ENCODE measurements around the gene ASB2. TPM values are rescaled to one million over a fixed set of nuclear protein-coding genes. Genes with fewer than 3 reads are reported as not detected.

Gene ASB2
- total RNA-seq, 1 experiment from 2014 or later = not detected

- H3K9me3 Mint-ChIP-seq (ENCODE audit: unreplicated experiment) = no peaks in the 10 kb centered on the region
- intact Hi-C loops (cut with micrococcal nuclease; ENCODE audit: unreplicated experiment) = no loop called here
- Histone ChIP-seq H3K9me3 (no peaks in the 10 kb centered on the region), H3K4me1 (no peaks in the 10 kb centered on the region), H3K4me3 (ENCODE audit: low read depth, low read length) (no peak overlapping the region), H3K27me3 (replicated peaks; ENCODE audit: control insufficient read depth, insufficient read depth, low read length) (no peaks in the 10 kb centered on the region), H3K36me3 (ENCODE audit: control insufficient read depth, insufficient read depth, low read length) (no peaks in the 10 kb centered on the region)
- H3K27ac Mint-ChIP-seq (ENCODE audit: unreplicated experiment) = no peak overlapping the region
- H3K36me3 Mint-ChIP-seq (ENCODE audit: insufficient read depth, unreplicated experiment) = no peaks in the 10 kb centered on the region
- no peak for TF ChIP-seq CTCF (IDR thresholded peaks at IDR 0.05; ENCODE audit: insufficient read depth in 1 of 2, low read depth in 1 of 2, low read length in 1 of 2, severe bottlenecking in 1 of 2, unreplicated experiment in 1 of 2)
- no TSS peak for BruUV-seq (replicated peaks)
- ChIA-PET CTCF (interaction anchor here (0.6 kb wide), 1 partner anchor 96 kb away, joined by 3 read pairs; no protein-coding TSS in a partner anchor), POLR2A (no interaction called here)
- H3K4me3 Mint-ChIP-seq (ENCODE audit: unreplicated experiment) = no peak overlapping the region
- DNase-seq = no peak
- H3K4me1 Mint-ChIP-seq (ENCODE audit: low read depth, unreplicated experiment) = no peaks in the 10 kb centered on the region
- no peaks in the 10 kb centered on the region for H3K27me3 Mint-ChIP-seq (ENCODE audit: insufficient read depth, unreplicated experiment)
Observed at GRCh38 chr14:93928184-93929047, 48.0 kb downstream of the ASB2 start.

- ChIA-PET POLR2A (no interaction called here), CTCF (interaction anchor here (0.6 kb wide), 1 partner anchor 96 kb away, joined by 3 read pairs; no protein-coding TSS in a partner anchor)
- Mint-ChIP-seq H3K4me1 (ENCODE audit: low read depth, unreplicated experiment) (no peaks in the 10 kb centered on the region), H3K27ac (ENCODE audit: unreplicated experiment) (no peak overlapping the region), H3K27me3 (ENCODE audit: insufficient read depth, unreplicated experiment) (no peaks in the 10 kb centered on the region), H3K36me3 (ENCODE audit: insufficient read depth, unreplicated experiment) (no peaks in the 10 kb centered on the region), H3K9me3 (ENCODE audit: unreplicated experiment) (no peaks in the 10 kb centered on the region), H3K4me3 (ENCODE audit: unreplicated experiment) (no peak overlapping the region)
- H3K36me3 ChIP-seq (ENCODE audit: control insufficient read depth, insufficient read depth, low read length) = no peaks in the 10 kb centered on the region
- no peak overlapping the region for H3K4me3 ChIP-seq (ENCODE audit: low read depth, low read length)
- no peaks in the 10 kb centered on the region for H3K27me3 ChIP-seq (replicated peaks; ENCODE audit: control insufficient read depth, insufficient read depth, low read length)
- TF ChIP-seq CTCF (IDR thresholded peaks at IDR 0.05; ENCODE audit: insufficient read depth in 1 of 2, low read depth in 1 of 2, low read length in 1 of 2, severe bottlenecking in 1 of 2, unreplicated experiment in 1 of 2) = no peak
- DNase-seq = no peak
- no peaks in the 10 kb centered on the region for H3K4me1 ChIP-seq
- H3K9me3 ChIP-seq = no peaks in the 10 kb centered on the region
- intact Hi-C loops (cut with micrococcal nuclease; ENCODE audit: unreplicated experiment) = no loop called here
- BruUV-seq (replicated peaks) = no TSS peak
Observed at GRCh38 chr14:93927800-93928145, 48.6 kb downstream of the ASB2 start.

DNA sequence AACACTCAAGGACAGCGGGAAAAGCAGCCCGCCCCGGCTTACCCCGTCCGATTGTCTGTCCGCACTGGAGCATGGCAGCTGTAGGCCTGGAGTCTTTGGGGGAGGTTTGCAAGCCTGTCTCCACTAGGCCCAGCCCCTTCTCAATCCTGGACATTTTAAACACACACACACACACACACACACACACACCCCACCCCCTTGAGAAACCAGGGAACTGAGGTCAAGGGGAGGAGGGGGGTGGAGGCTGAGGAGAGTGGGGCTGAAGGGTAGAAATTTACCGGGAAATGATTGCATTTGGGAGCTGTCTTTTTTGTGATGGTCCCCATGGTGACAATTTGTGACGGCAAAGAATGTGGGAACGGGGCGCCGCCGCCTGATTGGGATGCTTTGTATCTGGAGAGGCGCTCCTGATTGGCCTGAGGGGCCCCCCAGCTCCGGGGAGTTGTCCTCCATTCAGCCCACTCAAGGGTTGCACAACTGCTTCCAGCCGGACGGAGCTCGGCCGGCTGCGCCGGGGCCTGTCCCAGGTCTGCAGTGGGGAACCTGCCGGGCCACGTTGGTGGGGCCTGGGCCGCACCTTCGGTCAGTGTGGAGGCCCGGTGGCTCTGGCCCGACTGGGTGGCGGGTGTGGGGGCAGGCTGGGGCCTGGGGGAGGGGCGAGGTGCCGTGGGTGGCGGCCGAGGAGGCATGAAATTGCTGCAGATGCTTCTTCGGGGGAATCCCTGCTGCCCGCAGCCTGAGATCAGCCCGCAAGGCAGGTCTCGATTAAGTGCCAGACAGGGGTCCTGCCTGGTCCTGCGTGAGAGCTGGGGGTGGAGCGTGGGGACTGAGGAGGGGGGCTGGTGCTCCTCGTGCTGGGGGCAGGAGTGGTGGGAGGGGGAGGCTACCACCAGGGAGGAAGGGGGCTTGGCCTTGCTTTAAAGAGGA, 49.2 kb downstream of the ASB2 start, which contains the start of gene FAM181A:
Gene FAM181A, plus strand, starts transcription at position 472 of the 927 bp plus-strand sequence. CDS start 942 bp downstream, outside the sequence.
- TF ChIP-seq CTCF (IDR thresholded peaks at IDR 0.05; ENCODE audit: insufficient read depth in 1 of 2, low read depth in 1 of 2, low read length in 1 of 2, severe bottlenecking in 1 of 2, unreplicated experiment in 1 of 2) = no peak
- H3K27ac Mint-ChIP-seq (ENCODE audit: unreplicated experiment) = no peak within 1 kb of the TSS
- H3K9me3 ChIP-seq = no peaks in the 10 kb centered on the region
- no peak within 1 kb of the TSS for H3K4me3 ChIP-seq (ENCODE audit: low read depth, low read length)
- H3K4me1 ChIP-seq = no peaks in the 10 kb centered on the region
- ChIA-PET CTCF (interaction anchor here (0.7 kb wide), 1 partner anchor 24 kb away, joined by 3 read pairs; no protein-coding TSS in a partner anchor), POLR2A (no interaction called here)
- H3K36me3 ChIP-seq (ENCODE audit: control insufficient read depth, insufficient read depth, low read length) = no peaks in the 10 kb centered on the region
- no peaks in the 10 kb centered on the region for H3K4me1 Mint-ChIP-seq (ENCODE audit: low read depth, unreplicated experiment)
- H3K9me3 Mint-ChIP-seq (ENCODE audit: unreplicated experiment) = no peaks in the 10 kb centered on the region
- no peak for DNase-seq
- H3K4me3 Mint-ChIP-seq (ENCODE audit: unreplicated experiment) = no peak within 1 kb of the TSS
- intact Hi-C loops (cut with micrococcal nuclease; ENCODE audit: unreplicated experiment) = no loop called here
- H3K36me3 Mint-ChIP-seq (ENCODE audit: insufficient read depth, unreplicated experiment) = no peaks in the 10 kb centered on the region
- BruUV-seq (replicated peaks) = no TSS peak
- no peaks in the 10 kb centered on the region for H3K27me3 Mint-ChIP-seq (ENCODE audit: insufficient read depth, unreplicated experiment)
- no peaks in the 10 kb centered on the region for H3K27me3 ChIP-seq (replicated peaks; ENCODE audit: control insufficient read depth, insufficient read depth, low read length)
